Breast epithelium (tissue), 3 donors: Measurements from ENCODE around the gene SRMS.

ENCODE experiments used
- CTCF ChIP-seq, 3 donors: fragments of 450-650 bp; IDR thresholded peaks; one replicate each; pipeline ENCODE4 v1.5.1; 2016 to 2017; ENCODE audit warnings: antibody characterized with exemption in 3 of 3, mild to moderate bottlenecking in 3 of 3, moderate library complexity in 3 of 3
- POLR2A ChIP-seq: fragments of 450-650 bp; IDR thresholded peaks from one replicate; pipeline ENCODE4 v1.6.1; 2016; ENCODE audit warnings: antibody characterized with exemption, mild to moderate bottlenecking, moderate library complexity
- POLR2AphosphoS5 ChIP-seq, 3 donors: sonication (generic); formaldehyde crosslinking; IDR thresholded peaks; one replicate each; pipeline ENCODE4 v1.6.1; 2017; ENCODE audit warnings: antibody characterized with exemption in 3 of 3

GRCh38 chr20:63491635-63492230 lies 55.8 kb downstream of the SRMS start:
- TF ChIP-seq CTCF (IDR thresholded peaks at IDR 0.05) (no peak), POLR2AphosphoS5 (IDR thresholded peaks at IDR 0.05) (no peak), POLR2A (no peak)
